ENCODE measurements around the gene CRYBG1. TPM values are rescaled to one million over a fixed set of nuclear protein-coding genes. Genes with fewer than 3 reads are reported as not detected.

Gene CRYBG1
- total RNA-seq, 1 donor from 2014 or later, result 0.06 TPM

GRCh38 chr6:106413722-106414121, 53.2 kb downstream of the CRYBG1 start:
- Histone ChIP-seq H3K4me1 (no peaks in the 10 kb centered on the region), H4K20me1 (ENCODE audit: low read depth) (no peaks in the 10 kb centered on the region)

GRCh38 chr6:106415921-106416320, 55.4 kb downstream of the CRYBG1 start:
- Histone ChIP-seq H3K36me3 (no peaks in the 10 kb centered on the region), H2AFZ (replicated peaks) (peak overlapping the region; percentile 60), H3K27ac (no peak overlapping the region), H3F3A (ENCODE audit: low read depth) (no peaks in the 10 kb centered on the region), H3K4me1 (peaks cover 9% of the 10 kb centered on the region), H3K4me3 (no peak overlapping the region), H3K9me3 (ENCODE audit: low read depth) (no peaks in the 10 kb centered on the region), H3K27me3 (no peaks in the 10 kb centered on the region), H3K4me2 (no peak overlapping the region), H3K9ac (no peak overlapping the region), H3K79me2 (ENCODE audit: low read depth) (no peaks in the 10 kb centered on the region), H4K20me1 (ENCODE audit: low read depth) (no peaks in the 10 kb centered on the region)
- peaks cover 2% of the 10 kb centered on the region for H3K4me1 Mint-ChIP-seq
- no peaks in the 10 kb centered on the region for H3K36me3 Mint-ChIP-seq
- peaks cover 4% of the 10 kb centered on the region for H3K27me3 Mint-ChIP-seq (ENCODE audit: insufficient read depth, low read depth)
- no peak for TF ChIP-seq EZH2phosphoT487 (IDR thresholded peaks at IDR 0.05)
- no peak for TF ChIP-seq EZH2 (IDR thresholded peaks at IDR 0.05)
- no peak for TF ChIP-seq CTCF (IDR thresholded peaks at IDR 0.05)
- peak overlapping the region; percentile 81 for H3K27ac Mint-ChIP-seq
- no peak for DNase-seq (ENCODE audit: low spot score)
- no peaks in the 10 kb centered on the region for H3K9me3 Mint-ChIP-seq
- no peak overlapping the region for H3K4me3 Mint-ChIP-seq

More at GRCh38 chr6:106413722-106414121, 53.2 kb downstream of the CRYBG1 start:
- H3K9me3 Mint-ChIP-seq, result no peaks in the 10 kb centered on the region
- peaks cover 4% of the 10 kb centered on the region for H3K27me3 Mint-ChIP-seq (ENCODE audit: insufficient read depth, low read depth)
- no peak for DNase-seq (ENCODE audit: low spot score)
- H3K36me3 Mint-ChIP-seq, result no peaks in the 10 kb centered on the region
- H2AFZ ChIP-seq (replicated peaks), result no peak overlapping the region
- no peaks in the 10 kb centered on the region for H3K79me2 ChIP-seq (ENCODE audit: low read depth)
- H3F3A ChIP-seq (ENCODE audit: low read depth), result no peaks in the 10 kb centered on the region
- no peak overlapping the region for H3K4me2 ChIP-seq
- no peak overlapping the region for H3K4me3 ChIP-seq
- no peak overlapping the region for H3K27ac ChIP-seq
- H3K9ac ChIP-seq, result no peak overlapping the region
- TF ChIP-seq EZH2phosphoT487 (IDR thresholded peaks at IDR 0.05) (no peak), EZH2 (IDR thresholded peaks at IDR 0.05) (no peak), CTCF (IDR thresholded peaks at IDR 0.05) (no peak)
- no peaks in the 10 kb centered on the region for H3K36me3 ChIP-seq
- no peak overlapping the region for H3K27ac Mint-ChIP-seq
- H3K4me3 Mint-ChIP-seq, result no peak overlapping the region
- peaks cover 2% of the 10 kb centered on the region for H3K4me1 Mint-ChIP-seq
- no peaks in the 10 kb centered on the region for H3K27me3 ChIP-seq
- no peaks in the 10 kb centered on the region for H3K9me3 ChIP-seq (ENCODE audit: low read depth)

- Mint-ChIP-seq H3K4me1 (peaks cover 2% of the 10 kb centered on the region), H3K27ac (no peak overlapping the region), H3K36me3 (no peaks in the 10 kb centered on the region), H3K27me3 (ENCODE audit: insufficient read depth, low read depth) (peaks cover 4% of the 10 kb centered on the region), H3K9me3 (no peaks in the 10 kb centered on the region), H3K4me3 (no peak overlapping the region)
- H3K9me3 ChIP-seq (ENCODE audit: low read depth), result no peaks in the 10 kb centered on the region
- H3K4me3 ChIP-seq, result no peak overlapping the region
- H3K36me3 ChIP-seq, result no peaks in the 10 kb centered on the region
- no peaks in the 10 kb centered on the region for H4K20me1 ChIP-seq (ENCODE audit: low read depth)
- H3K4me2 ChIP-seq, result no peak overlapping the region
- H3K27ac ChIP-seq, result no peak overlapping the region
- no peaks in the 10 kb centered on the region for H3K27me3 ChIP-seq
- H3K79me2 ChIP-seq (ENCODE audit: low read depth), result no peaks in the 10 kb centered on the region
- peaks cover 9% of the 10 kb centered on the region for H3K4me1 ChIP-seq
- DNase-seq (ENCODE audit: low spot score), result no peak
- no peaks in the 10 kb centered on the region for H3F3A ChIP-seq (ENCODE audit: low read depth)
- no peak overlapping the region for H3K9ac ChIP-seq
- no peak overlapping the region for H2AFZ ChIP-seq (replicated peaks)
- TF ChIP-seq EZH2 (IDR thresholded peaks at IDR 0.05) (no peak), EZH2phosphoT487 (IDR thresholded peaks at IDR 0.05) (no peak), CTCF (IDR thresholded peaks at IDR 0.05) (no peak)
These were observed 57.1 kb downstream of the CRYBG1 start for GRCh38 chr6:106417572-106418147.

Measured in neural progenitor cell (in vitro differentiated cells).